ENCODE data around the gene FAM111B.

DNA sequence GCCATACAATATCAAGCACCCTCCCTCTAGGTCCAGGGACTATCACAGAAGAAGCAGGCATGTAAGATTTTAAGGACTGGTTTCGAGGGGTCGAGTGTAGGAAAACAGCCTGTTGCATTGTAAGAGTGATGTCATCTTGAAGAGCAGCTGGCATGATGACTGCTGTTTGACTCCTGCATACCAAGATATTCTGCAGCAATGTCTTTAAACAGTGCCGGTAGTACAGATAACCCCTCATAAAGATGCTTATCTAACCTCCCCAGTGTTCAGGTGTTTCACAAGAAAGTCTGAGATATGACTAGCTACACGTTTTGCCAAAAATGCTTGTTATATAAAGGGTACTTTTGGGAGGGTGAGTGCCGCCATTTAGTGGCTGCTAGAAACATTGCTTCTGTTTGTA is 47.6 kb downstream of the FAM111B start:
- TF ChIP-seq GABPA (IDR thresholded peaks at IDR 0.05; ENCODE audit: low read depth) (no peak), CTCF (IDR thresholded peaks at IDR 0.05; ENCODE audit: insufficient read depth, low read length) (no peak), POLR2AphosphoS5 (IDR thresholded peaks at IDR 0.05; ENCODE audit: low read depth) (no peak)
